Measurements from ENCODE around the gene ADH5. TPM values are rescaled to one million over a fixed set of nuclear protein-coding genes. Genes with fewer than 3 reads are reported as not detected.

ADH5 gene
- total RNA-seq, 1 experiment from 2014 or later: 163 TPM

DNA sequence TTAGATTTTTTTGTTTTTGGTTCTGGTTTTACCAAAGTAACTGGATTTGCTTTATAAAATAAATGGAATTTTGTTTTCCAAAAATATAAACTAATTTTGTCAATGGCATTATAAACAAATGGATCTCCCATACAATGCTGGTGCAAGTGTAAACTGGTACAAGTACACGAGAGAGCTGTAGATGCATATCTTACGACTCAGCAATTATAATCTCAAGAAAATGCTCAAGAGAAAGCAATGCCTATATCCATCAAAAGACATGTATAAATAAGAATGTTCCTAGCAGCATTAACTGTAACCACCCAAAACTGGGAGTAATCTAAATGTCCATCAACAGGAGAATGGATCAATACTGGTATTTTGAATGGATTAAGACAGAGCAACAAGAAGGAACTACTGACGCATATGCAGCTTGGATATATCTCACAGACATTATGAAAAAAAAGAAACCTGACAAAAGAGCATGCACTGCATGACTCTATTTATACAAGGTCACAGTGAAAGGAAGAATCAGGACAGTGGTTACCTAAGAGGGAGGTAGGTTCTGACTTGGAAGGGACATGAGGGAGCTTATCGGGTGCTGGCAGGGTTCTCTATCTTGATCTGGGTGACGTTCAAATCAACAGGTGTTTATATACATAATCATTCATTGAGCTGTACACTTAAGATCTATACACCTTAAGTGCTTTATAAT is 9.5 kb downstream of the ADH5 start:
- Histone ChIP-seq H3K9me3 (ENCODE audit: control insufficient read depth in 1 of 2, insufficient read depth in 1 of 2, low read depth in 1 of 2, low read length in 2 of 2) (no peaks in the 10 kb centered on the region), H3K4me1 (ENCODE audit: control insufficient read depth in 1 of 2, insufficient read depth in 2 of 2, low read length in 2 of 2) (no peaks in the 10 kb centered on the region), H3K9me2 (ENCODE audit: insufficient read depth) (no peaks in the 10 kb centered on the region), H4K20me1 (ENCODE audit: insufficient read depth) (no peaks in the 10 kb centered on the region), H3K4me2 (ENCODE audit: low read length) (no peak overlapping the region), H3K27ac (ENCODE audit: low read depth, low read length) (no peak overlapping the region), H3K4me3 (replicated peaks in 1 of 2; ENCODE audit: low read depth in 1 of 2, low read length in 2 of 2) (no peak overlapping the region), H3K36me3 (ENCODE audit: control insufficient read depth in 1 of 2, insufficient read depth in 2 of 2, low read length in 2 of 2) (peaks cover 42 to 50% of the 10 kb centered on the region in 2 experiments; a peak in 3 of 4 replicates), H3K79me2 (ENCODE audit: insufficient read depth, low read length) (peaks cover 25% of the 10 kb centered on the region), H3K9ac (ENCODE audit: low read length) (no peak overlapping the region), H2AFZ (ENCODE audit: low read depth, low read length, poor library complexity, severe bottlenecking) (no peak overlapping the region), H3K27me3 (ENCODE audit: insufficient read depth, low read length) (no peaks in the 10 kb centered on the region)
- intact Hi-C loops (cut with micrococcal nuclease): no loop called here
- ChIA-PET POLR2A (no interaction called here), CTCF (no interaction called here), RAD21 (ENCODE audit: low non-redundant PET in 1 of 2, low total read pairs in 2 of 2, uncharacterized antibody in 2 of 2, unreplicated experiment in 2 of 2) (no interaction called here)
- DNase-seq (ENCODE audit: low read depth, low spot score): no peak
- no peak for TF ChIP-seq MAX (IDR thresholded peaks at IDR 0.05)
- no peak for TF ChIP-seq SRF (IDR thresholded peaks at IDR 0.05; ENCODE audit: low read depth)
- no peak for TF ChIP-seq RAD21 (IDR thresholded peaks at IDR 0.05; ENCODE audit: low read depth)
- TF ChIP-seq SP1 (IDR thresholded peaks at IDR 0.05; ENCODE audit: low read depth): no peak
- TF ChIP-seq POLR2AphosphoS5 (IDR thresholded peaks at IDR 0.05; ENCODE audit: low read depth, low read length): no peak
- no peak for TF ChIP-seq TCF7L2 (IDR thresholded peaks at IDR 0.05; ENCODE audit: borderline replicate concordance, extremely low read depth, insufficient read depth, insufficient read length)
- TF ChIP-seq ZNF274 (IDR thresholded peaks at IDR 0.05; ENCODE audit: low read depth, low read length): no peak
- TF ChIP-seq ELF1 (IDR thresholded peaks at IDR 0.05; ENCODE audit: borderline replicate concordance, low read depth): no peak
- TF ChIP-seq, protein P1, sequence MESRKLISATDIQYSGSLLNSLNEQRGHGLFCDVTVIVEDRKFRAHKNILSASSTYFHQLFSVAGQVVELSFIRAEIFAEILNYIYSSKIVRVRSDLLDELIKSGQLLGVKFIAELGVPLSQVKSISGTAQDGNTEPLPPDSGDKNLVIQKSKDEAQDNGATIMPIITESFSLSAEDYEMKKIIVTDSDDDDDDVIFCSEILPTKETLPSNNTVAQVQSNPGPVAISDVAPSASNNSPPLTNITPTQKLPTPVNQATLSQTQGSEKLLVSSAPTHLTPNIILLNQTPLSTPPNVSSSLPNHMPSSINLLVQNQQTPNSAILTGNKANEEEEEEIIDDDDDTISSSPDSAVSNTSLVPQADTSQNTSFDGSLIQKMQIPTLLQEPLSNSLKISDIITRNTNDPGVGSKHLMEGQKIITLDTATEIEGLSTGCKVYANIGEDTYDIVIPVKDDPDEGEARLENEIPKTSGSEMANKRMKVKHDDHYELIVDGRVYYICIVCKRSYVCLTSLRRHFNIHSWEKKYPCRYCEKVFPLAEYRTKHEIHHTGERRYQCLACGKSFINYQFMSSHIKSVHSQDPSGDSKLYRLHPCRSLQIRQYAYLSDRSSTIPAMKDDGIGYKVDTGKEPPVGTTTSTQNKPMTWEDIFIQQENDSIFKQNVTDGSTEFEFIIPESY (IDR thresholded peaks at IDR 0.05; ENCODE audit: extremely low read depth, insufficient replicate concordance, low read length): no peak
- TF ChIP-seq EZH2phosphoT487 (IDR thresholded peaks at IDR 0.05; ENCODE audit: borderline replicate concordance): no peak
- no peak for TF ChIP-seq YY1 (IDR thresholded peaks at IDR 0.05; ENCODE audit: extremely low read depth, insufficient replicate concordance, low read depth, low read length)
- TF ChIP-seq CBX3 (IDR thresholded peaks at IDR 0.05; ENCODE audit: low read depth): no peak
- no peak for TF ChIP-seq ATF3 (IDR thresholded peaks at IDR 0.05)
- BruUV-seq (replicated peaks): no TSS peak
- ATAC-seq: no peak

Data from HCT116 (cell line).